DND-41 (cell line): ENCODE results near the gene PAFAH2.

Experiments
- EZH2 ChIP-seq: IDR thresholded peaks from 3 replicates; pipeline ENCODE4 v1.6.1; 2012; ENCODE audit warnings: borderline replicate concordance, low read depth, mild to moderate bottlenecking, moderate library complexity, low read length, inconsistent platforms; ENCODE audit not compliant: severe bottlenecking
- TF ChIP-seq, protein P1 (sequence below): IDR thresholded peaks from 2 replicates; pipeline ENCODE4 v1.5.1; 2012; ENCODE audit warnings: borderline replicate concordance, low read length, moderate library complexity, mild to moderate bottlenecking; ENCODE audit not compliant: poor library complexity, severe bottlenecking; ENCODE audit errors: extremely low read depth

DNA sequence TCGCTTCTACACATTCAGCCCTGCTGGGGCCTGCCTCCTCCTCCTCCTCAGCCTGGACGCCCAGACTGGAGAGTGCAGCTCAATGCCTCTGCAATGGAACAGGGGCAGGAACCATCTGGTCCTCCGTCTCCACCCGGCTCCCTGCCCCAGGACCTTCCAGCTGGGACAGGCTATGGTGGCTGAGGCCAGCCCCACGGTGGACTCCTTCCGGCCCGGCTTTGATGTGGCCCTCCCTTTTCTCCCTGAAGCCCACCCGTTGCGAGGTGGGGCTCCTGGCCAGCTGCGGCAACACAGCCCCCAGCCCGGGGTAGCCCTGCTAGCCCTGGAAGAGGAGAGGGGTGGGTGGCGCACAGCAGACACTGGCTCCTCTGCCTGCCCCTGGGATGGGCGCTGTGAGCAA is 25.1 kb upstream of the PAFAH2 start:
- TF ChIP-seq, protein P1, sequence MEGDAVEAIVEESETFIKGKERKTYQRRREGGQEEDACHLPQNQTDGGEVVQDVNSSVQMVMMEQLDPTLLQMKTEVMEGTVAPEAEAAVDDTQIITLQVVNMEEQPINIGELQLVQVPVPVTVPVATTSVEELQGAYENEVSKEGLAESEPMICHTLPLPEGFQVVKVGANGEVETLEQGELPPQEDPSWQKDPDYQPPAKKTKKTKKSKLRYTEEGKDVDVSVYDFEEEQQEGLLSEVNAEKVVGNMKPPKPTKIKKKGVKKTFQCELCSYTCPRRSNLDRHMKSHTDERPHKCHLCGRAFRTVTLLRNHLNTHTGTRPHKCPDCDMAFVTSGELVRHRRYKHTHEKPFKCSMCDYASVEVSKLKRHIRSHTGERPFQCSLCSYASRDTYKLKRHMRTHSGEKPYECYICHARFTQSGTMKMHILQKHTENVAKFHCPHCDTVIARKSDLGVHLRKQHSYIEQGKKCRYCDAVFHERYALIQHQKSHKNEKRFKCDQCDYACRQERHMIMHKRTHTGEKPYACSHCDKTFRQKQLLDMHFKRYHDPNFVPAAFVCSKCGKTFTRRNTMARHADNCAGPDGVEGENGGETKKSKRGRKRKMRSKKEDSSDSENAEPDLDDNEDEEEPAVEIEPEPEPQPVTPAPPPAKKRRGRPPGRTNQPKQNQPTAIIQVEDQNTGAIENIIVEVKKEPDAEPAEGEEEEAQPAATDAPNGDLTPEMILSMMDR: no peak
- no peak for TF ChIP-seq EZH2
